GM18867 (cell line): ENCODE measurements around the gene UBE2E2.
"Not testable (repeated sequence)": the region's sequence is repeated elsewhere in the genome, so short reads cannot be mapped to it uniquely, and the experiment has no call there.

Experiments
- ATAC-seq: cut with Tn5 transposase; IDR thresholded peaks from one replicate; pipeline ENCODE4 v1.9.1; 2021; ENCODE audit warnings: mild to moderate bottlenecking, moderate library complexity; ENCODE audit not compliant: unreplicated experiment

The UBE2E2 gene

GRCh38 chr3:23202921-23203707 lies at the start of gene UBE2E2:
TSS of gene UBE2E2 (plus strand) at chr3:23203327.
- peak; percentile 71 for ATAC-seq

DNA sequence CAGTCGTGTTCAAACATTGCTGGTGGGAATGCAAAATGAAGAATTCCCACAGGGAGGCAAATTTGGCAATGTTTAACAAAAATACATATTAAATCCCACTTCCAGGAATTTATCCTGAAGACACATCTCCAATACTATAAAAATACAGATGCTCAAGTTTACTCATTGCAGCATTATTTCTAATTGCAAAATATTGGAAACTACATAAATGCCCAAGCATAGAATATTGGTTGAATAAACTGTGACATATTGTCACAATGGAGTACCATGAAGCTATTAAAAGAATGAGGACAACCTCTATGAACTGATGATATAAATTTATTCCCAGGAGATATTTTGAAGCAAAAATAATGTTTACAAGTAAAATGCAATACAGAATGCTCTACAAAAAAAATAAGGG lies 49.7 kb upstream of the UBE2E2 start:
- ATAC-seq: no peak

- ATAC-seq: no peak
These were observed 45.8 kb upstream of the UBE2E2 start for GRCh38 chr3:23157331-23157730.

- no peak for ATAC-seq
These were observed 43.2 kb upstream of the UBE2E2 start for GRCh38 chr3:23159929-23160328.

- ATAC-seq: no peak
These were observed 41.8 kb upstream of the UBE2E2 start for GRCh38 chr3:23161308-23161707.

GRCh38 chr3:23161896-23162570 lies 41.1 kb upstream of the UBE2E2 start:
- peak; percentile 66 for ATAC-seq

DNA sequence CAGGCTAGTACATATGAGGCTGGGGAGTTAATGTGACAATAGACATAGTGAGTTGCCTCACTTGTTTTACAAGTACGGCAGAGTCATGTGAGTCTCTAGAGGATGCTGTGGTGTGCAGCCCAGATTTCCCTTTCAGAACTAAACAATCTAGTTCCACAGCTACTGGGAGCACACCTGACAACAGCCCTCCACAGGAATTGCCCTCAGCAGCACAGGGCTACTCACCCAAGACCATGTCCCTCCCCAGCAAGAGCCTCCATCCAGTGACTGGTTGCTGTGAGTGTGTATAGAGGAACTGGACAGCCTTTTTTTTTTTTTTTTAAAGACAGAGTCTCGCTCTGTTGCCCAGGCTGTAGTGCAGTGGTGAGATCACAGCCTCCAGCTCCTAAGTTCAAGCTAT lies 40.2 kb upstream of the UBE2E2 start:
- ATAC-seq: peak; percentile 52

DNA sequence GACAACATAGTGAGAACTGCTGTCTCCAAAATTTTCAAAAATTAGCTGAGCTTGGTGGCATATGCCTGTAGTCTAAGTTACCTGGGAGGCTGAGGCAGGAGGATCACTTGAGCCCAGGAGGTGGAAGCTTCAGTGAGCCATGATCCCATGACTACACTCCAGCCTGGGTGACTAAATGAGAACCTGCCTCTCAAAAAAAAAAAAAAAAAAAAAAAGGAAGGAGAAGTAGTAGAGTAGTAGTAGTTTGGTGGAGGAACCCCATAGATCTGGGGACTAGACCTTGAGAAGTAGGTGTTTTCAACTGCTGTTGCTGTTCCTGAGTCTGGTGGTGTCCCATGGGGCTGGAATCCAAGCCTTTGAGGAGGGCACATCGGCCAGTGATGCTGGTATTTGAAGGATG lies 38.4 kb upstream of the UBE2E2 start:
- no peak for ATAC-seq

DNA sequence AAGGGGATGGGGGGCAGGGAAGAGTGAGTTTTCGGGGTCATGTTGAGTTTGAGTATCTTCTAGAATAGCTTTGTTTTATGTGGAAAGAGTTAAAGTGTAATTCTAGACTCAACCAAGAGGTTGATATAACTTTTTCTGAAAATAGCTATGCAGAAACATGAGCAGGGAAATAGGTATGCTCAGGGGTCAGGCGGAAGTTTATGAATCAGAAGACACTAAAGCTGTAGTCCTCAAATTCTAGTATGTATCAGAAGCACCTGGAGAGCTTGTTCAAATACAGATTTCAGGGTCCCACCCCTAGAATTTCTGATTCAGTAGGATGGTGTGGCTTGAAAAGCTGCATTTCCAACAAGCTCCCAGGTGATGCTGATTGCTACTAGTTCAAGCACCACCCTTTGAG lies 37.6 kb upstream of the UBE2E2 start:
- ATAC-seq: no peak

DNA sequence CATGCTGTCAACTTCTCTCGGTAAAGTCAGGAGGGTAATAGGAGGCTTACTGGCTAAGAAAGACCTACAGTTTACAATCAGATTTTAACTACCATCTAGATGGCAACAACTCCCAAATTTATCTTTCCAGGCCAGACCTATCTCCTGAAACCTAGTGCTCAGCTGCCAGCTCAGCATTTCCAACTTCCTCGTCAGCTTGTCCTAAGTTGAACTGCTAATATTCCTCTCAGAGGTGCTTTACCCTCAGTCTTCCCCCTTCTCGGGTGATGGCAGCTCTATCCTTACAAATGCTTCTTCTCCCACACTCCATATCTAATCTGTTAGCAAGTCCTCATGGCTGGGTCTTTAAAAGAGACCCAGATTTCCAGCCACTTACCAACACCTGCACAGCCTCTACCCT lies 36.9 kb upstream of the UBE2E2 start:
- no peak for ATAC-seq

- no peak for ATAC-seq
These were observed 36.3 kb upstream of the UBE2E2 start for GRCh38 chr3:23166845-23167244.

DNA sequence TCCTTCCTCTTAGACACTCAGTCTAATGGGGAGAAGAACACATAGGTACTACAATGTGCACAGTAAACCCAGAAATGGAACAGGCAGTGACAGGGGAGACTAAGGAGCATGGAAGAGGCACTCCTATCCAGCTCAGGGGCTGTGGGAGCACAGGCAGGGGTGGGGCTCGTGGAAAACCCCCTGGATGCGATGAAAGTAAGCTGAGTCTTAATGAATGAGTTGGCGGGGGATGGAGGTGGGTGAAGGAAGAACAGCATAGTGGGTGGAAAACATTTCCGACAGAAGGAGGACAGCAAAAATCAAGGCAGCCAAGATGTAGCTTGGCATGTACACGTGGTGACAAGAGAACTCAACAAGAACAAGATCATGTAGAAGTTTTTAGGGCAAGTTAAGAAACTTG lies 33.6 kb upstream of the UBE2E2 start:
- ATAC-seq: no peak

- ATAC-seq: no peak
These were observed 32.8 kb upstream of the UBE2E2 start for GRCh38 chr3:23170291-23170690.

GRCh38 chr3:23172059-23172458 lies 31.1 kb upstream of the UBE2E2 start:
- no peak for ATAC-seq

- no peak for ATAC-seq
These were observed 28.6 kb upstream of the UBE2E2 start for GRCh38 chr3:23174426-23175039.

DNA sequence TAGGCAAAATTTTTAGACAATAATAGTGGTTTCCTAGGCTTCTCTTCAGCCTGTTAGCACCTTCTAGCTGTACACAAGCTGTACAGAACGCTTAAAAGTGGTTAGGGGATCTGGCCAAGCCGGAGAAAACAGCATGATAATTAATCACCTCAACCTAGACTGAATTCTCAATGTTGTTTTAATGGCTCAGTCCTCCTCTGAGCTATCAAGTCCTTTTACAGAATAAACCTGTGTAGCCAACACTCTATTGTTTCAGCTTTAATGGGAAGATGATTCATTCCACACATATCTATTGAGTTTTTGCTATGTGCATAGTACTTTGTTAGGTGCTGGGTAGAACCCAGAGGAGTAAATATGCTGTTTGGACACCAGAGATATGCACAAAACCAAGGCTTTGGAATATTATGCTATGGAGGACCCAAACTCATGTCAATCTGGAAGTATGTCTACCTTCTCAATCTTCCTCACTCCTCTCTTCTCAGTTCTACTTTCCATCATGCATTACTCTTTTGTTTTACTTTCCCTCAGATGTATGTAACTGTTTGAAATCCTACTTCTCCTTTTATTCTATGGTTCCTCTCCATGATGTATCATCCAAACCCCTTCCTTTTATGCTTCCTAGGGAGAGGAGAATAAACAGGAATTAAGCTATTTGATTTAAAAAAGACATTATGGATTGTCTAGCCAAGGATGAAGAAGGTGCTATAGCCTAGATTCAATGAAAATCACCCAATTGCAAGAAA lies 27.6 kb upstream of the UBE2E2 start:
- ATAC-seq: no peak

GRCh38 chr3:23176839-23177238 lies 26.3 kb upstream of the UBE2E2 start:
- ATAC-seq: not testable (repeated sequence)

GRCh38 chr3:23182996-23183513 lies 20.1 kb upstream of the UBE2E2 start:
- ATAC-seq: no peak

DNA sequence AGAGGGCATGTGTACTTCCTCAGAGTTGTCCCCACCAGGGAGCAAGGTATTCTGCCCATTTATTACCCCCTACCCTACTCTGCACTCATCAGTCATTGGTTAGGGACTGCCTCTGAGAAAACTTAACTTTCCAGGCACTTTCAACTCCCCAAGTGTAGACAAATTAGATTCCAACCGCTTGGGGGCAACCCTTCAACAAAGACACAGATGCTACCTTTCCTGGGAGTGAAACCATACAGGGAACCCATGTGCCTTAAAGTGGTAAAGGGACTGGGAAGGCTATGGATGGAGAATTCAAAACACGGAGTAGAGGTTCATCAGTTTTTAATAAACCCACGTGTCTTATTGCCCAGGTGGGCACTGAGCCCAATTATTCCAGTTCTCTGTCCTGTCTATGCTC lies 19.4 kb upstream of the UBE2E2 start:
- ATAC-seq: peak; percentile 56

DNA sequence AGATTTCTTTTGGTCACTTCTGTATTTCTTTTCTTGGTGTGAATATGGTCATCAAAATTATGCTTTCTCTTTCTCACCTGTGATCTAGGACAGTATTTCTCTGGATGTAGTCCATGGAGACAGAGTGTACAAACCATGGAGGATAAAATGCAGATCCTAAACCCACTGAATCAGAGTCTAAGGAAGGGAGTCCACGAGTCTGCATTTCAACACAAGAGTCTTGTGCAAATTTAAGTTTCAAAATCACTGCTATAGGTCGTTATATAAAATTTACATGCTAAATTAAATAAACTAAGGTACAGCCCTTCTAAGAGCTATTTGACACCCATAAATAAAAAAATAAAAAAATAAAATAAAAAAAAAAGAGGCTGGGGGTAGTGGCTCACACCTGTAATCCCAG lies 17.3 kb upstream of the UBE2E2 start:
- ATAC-seq: no peak

DNA sequence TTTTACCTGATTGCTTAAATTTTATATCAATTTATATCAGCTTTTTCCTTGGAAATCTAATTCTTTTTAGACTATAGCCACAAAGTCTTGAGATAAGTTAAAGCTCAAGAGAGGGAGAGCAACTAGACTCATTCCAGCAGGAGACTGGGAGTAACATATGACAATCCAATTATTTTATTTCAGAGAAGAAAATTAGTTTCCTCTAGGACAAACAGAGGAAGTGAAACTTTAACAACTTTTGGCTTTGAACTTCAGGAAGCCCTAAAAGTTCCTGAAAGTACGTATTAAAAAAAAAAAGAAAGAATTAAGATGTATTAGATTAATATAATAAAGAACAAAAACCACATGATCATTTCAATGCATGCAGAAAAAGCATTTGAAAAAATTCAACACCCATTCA lies 13.9 kb upstream of the UBE2E2 start:
- ATAC-seq: no peak
